Osteocyte (in vitro differentiated cells): ENCODE results near the gene OOSP4A. TPM values are rescaled to one million over a fixed set of nuclear protein-coding genes. Genes with fewer than 3 reads are reported as not detected.

Experiments
- DNase-seq: peaks from one replicate; pipeline ENCODE4 v3.0.0; 2021; ENCODE audit warnings: mixed read lengths; ENCODE audit not compliant: unreplicated experiment; ENCODE audit errors: extremely low spot score
- H3K27ac Mint-ChIP-seq: one replicate; pipeline ENCODE4 v1.8.0; 2021; ENCODE audit warnings: mild to moderate bottlenecking, mixed read lengths; ENCODE audit not compliant: unreplicated experiment
- H3K27me3 Mint-ChIP-seq: one replicate; pipeline ENCODE4 v1.8.0; 2021; ENCODE audit warnings: mixed read lengths; ENCODE audit not compliant: unreplicated experiment
- H3K36me3 Mint-ChIP-seq: one replicate; pipeline ENCODE4 v1.8.0; 2021; ENCODE audit warnings: mixed read lengths; ENCODE audit not compliant: unreplicated experiment
- H3K4me1 Mint-ChIP-seq: one replicate; pipeline ENCODE4 v1.8.0; 2021; ENCODE audit warnings: mixed read lengths; ENCODE audit not compliant: unreplicated experiment
- H3K4me3 Mint-ChIP-seq: one replicate; pipeline ENCODE4 v1.8.0; 2021; ENCODE audit warnings: mild to moderate bottlenecking, moderate library complexity, mixed read lengths; ENCODE audit not compliant: unreplicated experiment
- H3K9me3 Mint-ChIP-seq: one replicate; pipeline ENCODE4 v1.8.0; 2021; ENCODE audit warnings: mixed read lengths; ENCODE audit not compliant: unreplicated experiment
- CTCF ChIP-seq: fragments of 200-600 bp; sonication (generic); IDR thresholded peaks from 2 replicates; pipeline ENCODE4 v1.5.0; 2021; ENCODE audit warnings: antibody characterized with exemption, mild to moderate bottlenecking, moderate library complexity
- total RNA-seq: library from RNA; stranded (reverse); gene quantifications from 2 replicates; pipeline ENCODE4 v1.2.1, GENCODE V29; 2021

OOSP4A gene
- total RNA-seq, 1 donor from 2014 or later = not detected

GRCh38 chr11:59960502-59961381 is 3.1 kb upstream of the OOSP4A start:
- no peak for TF ChIP-seq CTCF
- no peaks in the 10 kb centered on the region for H3K27me3 Mint-ChIP-seq
- no peaks in the 10 kb centered on the region for H3K9me3 Mint-ChIP-seq
- H3K4me1 Mint-ChIP-seq = no peaks in the 10 kb centered on the region
- H3K27ac Mint-ChIP-seq = no peak overlapping the region
- no peak for DNase-seq
- H3K4me3 Mint-ChIP-seq = no peak overlapping the region
- no peaks in the 10 kb centered on the region for H3K36me3 Mint-ChIP-seq

GRCh38 chr11:59962107-59962482 is 1.7 kb upstream of the OOSP4A start:
- TF ChIP-seq CTCF = no peak
- no peak for DNase-seq
- Mint-ChIP-seq H3K9me3 (no peaks in the 10 kb centered on the region), H3K4me1 (no peaks in the 10 kb centered on the region), H3K4me3 (no peak overlapping the region), H3K27me3 (no peaks in the 10 kb centered on the region), H3K27ac (no peak overlapping the region), H3K36me3 (no peaks in the 10 kb centered on the region)

- Mint-ChIP-seq H3K27me3 (no peaks in the 10 kb centered on the region), H3K9me3 (no peaks in the 10 kb centered on the region), H3K4me1 (no peaks in the 10 kb centered on the region), H3K36me3 (no peaks in the 10 kb centered on the region), H3K27ac (no peak overlapping the region), H3K4me3 (no peak overlapping the region)
- no peak for DNase-seq
- TF ChIP-seq CTCF = no peak
Measured at GRCh38 chr11:59965424-59965823, 1.6 kb downstream of the OOSP4A start.

GRCh38 chr11:59966201-59966600 is 2.4 kb downstream of the OOSP4A start:
- Mint-ChIP-seq H3K4me3 (no peak overlapping the region), H3K27me3 (no peaks in the 10 kb centered on the region), H3K36me3 (no peaks in the 10 kb centered on the region), H3K9me3 (no peaks in the 10 kb centered on the region), H3K4me1 (no peaks in the 10 kb centered on the region), H3K27ac (no peak overlapping the region)
- DNase-seq = no peak
- TF ChIP-seq CTCF = no peak

GRCh38 chr11:59967677-59968394 is 4.0 kb downstream of the OOSP4A start:
- Mint-ChIP-seq H3K36me3 (no peaks in the 10 kb centered on the region), H3K27me3 (no peaks in the 10 kb centered on the region)

More at GRCh38 chr11:59967677-59968394, 4.0 kb downstream of the OOSP4A start:
- TF ChIP-seq CTCF = no peak
- H3K9me3 Mint-ChIP-seq = no peaks in the 10 kb centered on the region
- DNase-seq = no peak
- no peak overlapping the region for H3K4me3 Mint-ChIP-seq
- H3K27ac Mint-ChIP-seq = no peak overlapping the region
- H3K4me1 Mint-ChIP-seq = no peaks in the 10 kb centered on the region
